Measurements from ENCODE around the gene SCGB1A1.

SCGB1A1 gene

DNA sequence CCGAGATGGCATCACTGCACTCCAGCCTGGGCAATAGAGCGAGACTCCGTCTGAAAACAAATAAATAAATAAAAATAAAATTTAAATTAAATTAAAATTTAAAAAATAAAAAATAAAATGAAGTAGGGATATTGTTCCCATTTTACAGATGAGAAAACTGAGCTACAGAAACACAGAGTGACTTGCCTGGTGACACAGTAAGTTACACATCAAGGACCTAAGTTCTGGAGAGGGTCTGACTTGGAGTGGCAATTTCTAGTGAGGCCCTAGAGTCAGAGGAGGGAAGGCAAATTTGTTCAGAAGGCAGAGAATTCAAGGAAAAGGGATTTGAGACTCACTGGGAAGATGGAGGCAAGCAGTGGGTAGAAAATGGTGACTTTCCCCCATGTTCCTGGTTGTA lies 2.0 kb downstream of the SCGB1A1 start:
- no peak for DNase-seq (ENCODE audit: extremely low read depth in 1 of 2, low read depth in 1 of 2)

DNA sequence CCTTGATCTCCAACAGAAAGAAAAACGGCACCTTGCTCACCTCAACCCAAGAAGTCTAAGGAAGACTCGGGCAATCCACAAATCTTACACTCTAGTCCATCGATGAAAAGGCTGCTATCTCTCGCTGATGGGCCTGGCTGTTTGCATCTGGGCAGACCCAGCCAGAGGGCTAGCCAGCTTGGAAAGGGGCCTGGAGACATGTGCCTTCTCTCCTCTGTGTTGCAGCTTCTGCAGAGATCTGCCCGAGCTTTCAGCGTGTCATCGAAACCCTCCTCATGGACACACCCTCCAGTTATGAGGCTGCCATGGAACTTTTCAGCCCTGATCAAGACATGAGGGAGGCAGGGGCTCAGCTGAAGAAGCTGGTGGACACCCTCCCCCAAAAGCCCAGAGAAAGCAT lies 3.2 kb downstream of the SCGB1A1 start:
- no peak for DNase-seq (ENCODE audit: extremely low read depth in 1 of 2, low read depth in 1 of 2)

DNA sequence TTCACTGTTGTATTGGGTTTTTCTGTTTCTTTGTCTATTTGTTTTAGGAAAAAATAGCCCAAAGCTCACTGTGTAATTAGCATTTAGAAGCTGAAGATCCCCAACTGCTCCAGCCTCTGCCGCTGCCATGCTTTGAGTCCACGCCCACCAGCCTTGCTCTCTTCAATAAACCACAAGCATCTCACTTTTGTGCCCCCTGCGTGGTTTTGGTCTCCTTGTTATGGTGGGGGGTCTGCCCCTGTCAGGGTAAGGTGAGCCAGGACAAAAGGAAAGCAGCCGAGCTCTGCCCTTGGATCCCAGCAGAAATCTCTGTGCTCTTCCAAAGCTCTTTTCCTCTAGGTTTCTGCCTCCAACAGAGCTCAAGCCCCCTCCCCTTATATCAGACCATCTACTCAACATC lies 4.2 kb downstream of the SCGB1A1 start:
- no peak for DNase-seq (ENCODE audit: extremely low read depth in 1 of 2, low read depth in 1 of 2)

DNA sequence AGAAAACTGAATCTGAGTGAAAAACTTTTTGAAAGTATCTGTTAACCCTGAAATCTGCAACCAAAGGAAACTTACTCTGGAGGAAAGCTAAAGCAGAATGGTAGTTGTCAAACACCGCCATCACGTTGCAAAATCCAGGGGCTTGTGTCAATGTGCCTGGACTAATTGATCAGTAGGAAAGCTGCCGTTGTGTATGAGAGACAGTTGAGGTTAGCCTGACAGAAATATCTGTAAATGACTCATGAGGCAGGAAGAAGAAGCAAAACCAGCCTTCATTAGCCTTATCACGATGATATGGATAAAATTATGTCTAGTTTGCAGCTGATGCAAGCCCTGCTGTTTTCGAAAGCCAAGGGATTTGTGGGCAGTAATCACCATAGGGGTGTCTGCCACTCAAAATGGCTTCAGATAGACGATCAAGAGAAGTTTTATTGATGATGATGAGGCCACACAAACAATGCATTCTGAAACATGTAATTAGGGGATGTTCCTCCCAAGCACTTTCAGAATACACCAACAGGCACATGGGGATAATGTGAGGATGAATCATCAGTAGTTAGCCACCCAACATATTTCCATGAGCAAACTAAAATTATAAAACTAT lies 8.9 kb downstream of the SCGB1A1 start:
- DNase-seq (ENCODE audit: extremely low read depth in 1 of 2, low read depth in 1 of 2): peak in 1 of 2 donors; percentile 16

- no peak for DNase-seq (ENCODE audit: extremely low read depth in 1 of 2, low read depth in 1 of 2)
Observed at GRCh38 chr11:62428871-62429560, 10.2 kb downstream of the SCGB1A1 start.

DNA sequence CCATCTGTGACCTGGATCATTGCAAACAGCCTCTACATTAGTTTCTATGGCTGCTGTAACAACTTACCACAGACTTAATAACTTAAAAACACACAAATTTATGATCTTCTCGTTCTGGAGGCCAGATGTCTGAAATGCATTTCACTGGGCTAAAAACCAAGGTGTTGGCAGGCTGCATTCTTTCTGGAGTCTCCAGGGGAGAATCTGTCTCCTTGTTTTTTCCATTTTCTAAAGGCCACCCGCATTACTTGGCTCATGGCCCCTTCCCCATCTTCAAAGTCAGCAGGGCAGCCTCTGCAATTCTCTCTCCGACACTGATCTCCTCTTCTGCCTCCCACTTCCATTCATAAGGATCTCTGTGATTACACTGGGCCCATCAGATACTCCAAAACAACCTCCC lies 11.6 kb downstream of the SCGB1A1 start:
- no peak for DNase-seq (ENCODE audit: extremely low read depth in 1 of 2, low read depth in 1 of 2)

- DNase-seq (ENCODE audit: extremely low read depth in 1 of 2, low read depth in 1 of 2): no peak
Observed at GRCh38 chr11:62431171-62431901, 12.5 kb downstream of the SCGB1A1 start.

GRCh38 chr11:62432695-62433094 lies 13.9 kb downstream of the SCGB1A1 start:
- DNase-seq (ENCODE audit: extremely low read depth in 1 of 2, low read depth in 1 of 2): no peak

DNA sequence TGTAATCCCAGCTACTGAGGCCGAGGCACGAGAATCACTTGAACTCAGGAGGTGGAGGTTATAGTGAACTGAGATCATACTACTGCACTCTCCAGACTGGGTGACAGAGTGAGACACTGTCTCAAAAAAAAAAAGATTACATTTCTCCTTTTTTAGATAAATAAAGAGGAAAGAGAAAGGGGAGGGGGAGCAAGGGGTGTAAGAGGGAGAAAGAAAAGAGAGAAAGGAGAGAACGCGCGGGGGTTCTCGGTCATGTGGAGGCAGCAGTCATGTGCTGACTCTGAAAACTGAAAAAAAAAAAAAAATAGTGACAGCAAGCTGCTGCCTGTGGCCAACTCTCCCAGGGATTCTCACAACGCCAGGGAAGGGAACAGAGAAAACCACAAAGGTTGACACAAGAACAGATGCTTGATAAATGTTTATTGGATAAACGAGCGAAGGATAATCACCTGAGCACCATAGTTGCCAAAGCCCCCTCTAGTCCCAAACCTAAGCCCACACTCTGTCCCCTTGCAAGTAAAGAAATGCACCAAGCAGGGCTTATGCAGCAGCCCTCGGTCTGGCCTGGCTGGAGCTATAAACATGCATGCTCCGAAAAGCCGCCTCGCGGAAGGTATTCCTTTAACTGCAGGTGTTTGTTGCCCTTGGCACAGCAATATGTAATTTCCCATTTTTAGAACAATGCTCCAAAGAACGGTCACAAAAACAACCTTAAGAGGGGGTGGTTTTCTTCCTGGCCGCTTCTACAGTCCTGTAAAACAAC lies 14.5 kb downstream of the SCGB1A1 start:
- DNase-seq (ENCODE audit: extremely low read depth in 1 of 2, low read depth in 1 of 2): no peak

GRCh38 chr11:62433904-62434276 lies 15.1 kb downstream of the SCGB1A1 start:
- DNase-seq (ENCODE audit: extremely low read depth in 1 of 2, low read depth in 1 of 2): no peak

- DNase-seq (ENCODE audit: extremely low read depth in 1 of 2, low read depth in 1 of 2): no peak
Observed at GRCh38 chr11:62435846-62436660, 17.2 kb downstream of the SCGB1A1 start.

DNA sequence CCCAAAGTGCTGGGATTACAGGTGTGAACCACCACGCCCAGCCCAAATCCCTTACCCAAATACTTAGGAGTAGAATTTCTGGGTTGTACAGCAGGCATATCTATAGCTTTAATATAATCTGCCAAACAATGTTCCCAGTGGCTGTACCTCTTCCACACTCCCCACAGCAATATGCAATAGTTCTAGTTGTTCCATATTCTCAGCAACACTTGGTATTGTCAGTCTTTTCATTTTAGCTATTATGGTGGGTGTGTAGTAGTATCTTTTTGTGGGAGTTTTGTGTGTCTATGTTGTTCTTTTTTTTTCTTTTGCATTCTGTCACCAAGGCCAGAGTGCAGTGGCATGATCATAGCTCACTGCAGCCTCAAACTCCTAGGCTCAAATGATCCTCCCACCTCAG lies 18.8 kb downstream of the SCGB1A1 start:
- DNase-seq (ENCODE audit: extremely low read depth in 1 of 2, low read depth in 1 of 2): no peak

DNA sequence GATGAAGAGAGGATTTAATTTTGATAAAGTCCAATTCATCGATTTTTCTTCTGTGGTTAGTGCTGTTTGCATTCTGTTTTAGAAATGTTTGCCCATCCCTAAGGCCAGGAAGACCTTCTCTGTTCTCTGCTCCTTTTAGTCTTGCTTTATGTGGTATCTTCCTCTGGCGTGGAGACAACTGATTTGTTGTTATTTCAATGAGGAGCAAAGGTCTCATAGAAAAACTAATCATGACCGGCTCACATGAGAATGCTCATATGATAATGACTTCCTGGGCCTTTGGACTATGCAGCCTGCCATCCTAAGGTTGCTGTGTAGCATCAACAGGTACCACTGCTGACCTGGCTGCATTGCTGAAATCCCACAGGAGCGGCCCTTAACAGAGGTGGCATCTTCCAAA lies 19.8 kb downstream of the SCGB1A1 start:
- no peak for DNase-seq (ENCODE audit: extremely low read depth in 1 of 2, low read depth in 1 of 2)

DNA sequence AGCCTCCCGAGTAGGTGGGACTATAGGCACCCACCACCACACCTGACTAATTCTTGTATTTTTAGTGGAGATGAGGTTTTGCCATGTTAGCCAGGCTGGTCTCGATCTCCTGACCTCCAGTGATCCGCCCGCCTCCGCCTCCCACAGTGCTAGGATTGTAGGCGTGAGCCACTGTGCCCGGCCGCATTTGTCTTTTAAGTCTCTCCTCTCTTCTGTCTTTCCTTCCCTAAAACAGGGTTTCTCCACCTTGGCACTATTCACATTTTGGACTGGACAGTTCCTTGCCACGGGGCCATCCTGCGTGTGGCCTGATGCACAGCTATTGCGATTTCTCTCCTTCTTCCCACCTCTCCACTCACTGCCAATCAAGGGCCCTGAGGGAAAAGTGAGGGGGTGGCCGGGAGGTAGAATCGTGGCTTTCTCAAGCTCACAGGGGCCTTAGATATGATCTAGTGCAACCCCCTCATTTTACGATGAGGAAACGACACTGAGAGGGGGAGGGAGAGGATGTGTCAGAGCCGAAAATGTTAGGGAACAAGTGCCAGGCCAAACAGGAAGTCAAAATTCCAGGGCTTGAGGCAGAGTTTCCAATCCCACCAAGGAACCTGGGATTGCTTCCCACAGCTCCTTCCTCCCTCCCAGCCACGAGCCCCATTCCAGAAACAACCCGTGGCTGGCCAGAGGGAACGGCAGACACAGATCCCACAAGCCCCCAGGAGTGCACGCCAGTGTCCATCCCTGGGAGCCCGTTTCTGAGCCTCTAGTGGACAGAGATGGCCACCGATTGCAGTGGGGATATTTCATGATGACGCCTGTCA lies 21.2 kb downstream of the SCGB1A1 start:
- DNase-seq (ENCODE audit: extremely low read depth in 1 of 2, low read depth in 1 of 2): no peak

DNA sequence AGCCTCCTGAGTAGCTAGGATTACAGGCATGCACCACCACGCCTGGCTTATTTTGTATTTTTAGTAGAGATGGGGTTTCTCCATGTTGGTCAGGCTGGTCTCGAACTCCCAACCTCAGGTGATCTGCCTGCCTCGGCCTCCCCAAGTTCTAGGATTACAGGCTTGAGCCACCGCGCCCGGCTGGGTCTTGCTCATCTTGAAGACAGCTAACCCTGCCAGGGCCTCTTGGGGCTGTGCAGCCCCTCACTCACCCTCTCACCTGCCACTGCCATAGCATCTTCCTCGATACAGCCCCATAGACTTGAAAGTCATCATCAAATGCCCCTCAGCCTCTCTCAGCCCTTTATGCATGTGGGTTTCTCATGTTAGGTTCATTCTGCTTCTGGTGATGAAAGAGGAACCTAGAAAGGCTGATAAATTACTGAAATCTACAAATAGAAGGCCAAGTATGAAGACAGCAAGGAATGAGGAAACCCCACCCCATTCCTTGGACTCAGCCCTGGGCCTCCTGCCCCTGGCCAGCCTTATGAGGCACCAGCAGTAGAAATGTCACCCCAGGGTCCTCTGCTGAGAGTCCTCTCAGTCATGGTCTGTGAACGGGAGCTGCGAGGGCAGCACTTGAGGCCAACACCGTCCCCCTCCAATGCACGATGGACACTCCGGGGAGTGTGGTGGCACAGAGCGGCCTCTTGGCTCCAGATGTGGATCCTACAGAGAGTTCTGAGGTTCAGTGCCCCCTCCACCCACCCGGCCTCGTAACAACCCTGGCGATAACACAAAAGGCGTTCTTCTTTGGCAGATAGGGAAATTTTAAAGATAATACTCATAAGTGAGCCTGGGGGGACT lies 24.8 kb downstream of the SCGB1A1 start:
- no peak for DNase-seq (ENCODE audit: extremely low read depth in 1 of 2, low read depth in 1 of 2)

GRCh38 chr11:62444236-62444833 lies 25.5 kb downstream of the SCGB1A1 start:
- peak in 1 of 2 donors; percentile 31 for DNase-seq (ENCODE audit: extremely low read depth in 1 of 2, low read depth in 1 of 2)

- DNase-seq (ENCODE audit: extremely low read depth in 1 of 2, low read depth in 1 of 2): no peak
Observed at GRCh38 chr11:62444835-62445234, 26.0 kb downstream of the SCGB1A1 start.

- no peak for DNase-seq (ENCODE audit: extremely low read depth in 1 of 2, low read depth in 1 of 2)
Observed at GRCh38 chr11:62445314-62445740, 26.5 kb downstream of the SCGB1A1 start.

Measured in stimulated activated CD8-positive, alpha-beta memory T cell treated with anti-CD3 and anti-CD28 coated beads, Interleukin-7, amount 100 ng/mL, for 48 hours (primary cell).